GM18505 (cell line): ENCODE results near the gene TBX15.

Source experiments
- ATAC-seq: cut with Tn5 transposase; IDR thresholded peaks from one replicate; pipeline ENCODE4 v1.9.1; 2021; ENCODE audit not compliant: unreplicated experiment
- POLR2A ChIP-seq: IDR thresholded peaks from 4 replicates; pipeline ENCODE4 v1.6.1; 2011; ENCODE audit warnings: borderline replicate concordance; ENCODE audit not compliant: insufficient read depth, insufficient read length; ENCODE audit errors: extremely low read depth

TBX15 gene

DNA sequence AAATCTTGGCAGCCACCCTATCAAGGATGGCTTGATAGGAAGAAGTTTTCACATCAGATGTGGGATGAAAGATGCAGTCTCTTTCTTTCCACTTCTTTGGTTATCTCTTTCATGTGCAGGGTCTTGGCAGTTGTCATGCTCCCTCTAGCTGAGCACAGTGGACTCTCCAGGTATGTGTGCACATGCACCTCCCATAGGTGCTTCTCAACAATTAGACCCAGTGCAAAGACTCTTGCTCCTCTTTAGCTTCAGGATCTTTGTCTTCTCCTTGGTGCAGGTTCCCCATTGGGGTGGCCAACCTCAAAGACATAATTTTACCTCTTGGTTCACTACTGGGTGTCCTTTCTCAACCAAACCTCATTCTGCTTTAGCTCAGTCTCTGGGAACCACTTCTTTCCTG is 80.7 kb downstream of the TBX15 start:
- no peak for ATAC-seq
- TF ChIP-seq POLR2A, result no peak

DNA sequence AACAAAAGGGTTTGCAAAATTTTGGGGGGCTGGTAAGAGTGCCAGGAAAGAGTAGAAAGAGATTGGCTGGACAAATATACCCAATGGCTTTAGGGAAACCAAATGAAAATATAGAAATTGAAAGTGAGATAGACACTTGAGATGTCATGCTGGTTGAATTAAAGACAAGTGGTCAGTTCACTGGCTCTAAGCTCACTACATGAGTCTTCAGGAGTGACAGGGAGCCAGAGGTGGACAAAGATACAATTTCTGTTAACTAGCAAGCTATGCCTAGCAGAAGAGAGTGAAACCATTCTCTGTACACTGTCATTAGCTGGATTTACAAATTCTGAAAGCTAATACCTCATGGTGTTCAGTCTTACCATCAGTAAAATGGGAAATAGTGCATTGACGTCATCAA is 82.5 kb downstream of the TBX15 start:
- ATAC-seq, result no peak

DNA sequence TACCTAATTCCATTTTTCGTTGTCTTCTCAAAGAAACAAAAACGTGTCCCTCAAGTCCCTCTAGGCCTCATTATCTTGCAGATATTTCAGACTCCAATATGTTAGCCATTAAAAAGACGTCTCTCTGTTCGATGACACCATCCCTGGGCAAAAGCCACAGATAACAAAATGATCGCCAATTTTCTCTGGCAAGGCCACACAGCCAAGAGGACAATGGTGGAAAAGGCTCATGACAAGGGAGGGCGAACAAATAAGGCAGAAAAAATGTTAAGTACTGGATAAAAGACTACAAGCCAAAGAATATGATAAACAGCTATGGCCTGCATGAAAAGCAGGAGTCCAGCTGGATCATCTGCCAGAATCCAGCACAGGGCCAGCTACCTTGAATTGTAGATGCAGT is 82.9 kb downstream of the TBX15 start:
- ATAC-seq, result no peak

More for the DNA sequence above, 82.5 kb downstream of the TBX15 start:
- TF ChIP-seq POLR2A, result no peak

DNA sequence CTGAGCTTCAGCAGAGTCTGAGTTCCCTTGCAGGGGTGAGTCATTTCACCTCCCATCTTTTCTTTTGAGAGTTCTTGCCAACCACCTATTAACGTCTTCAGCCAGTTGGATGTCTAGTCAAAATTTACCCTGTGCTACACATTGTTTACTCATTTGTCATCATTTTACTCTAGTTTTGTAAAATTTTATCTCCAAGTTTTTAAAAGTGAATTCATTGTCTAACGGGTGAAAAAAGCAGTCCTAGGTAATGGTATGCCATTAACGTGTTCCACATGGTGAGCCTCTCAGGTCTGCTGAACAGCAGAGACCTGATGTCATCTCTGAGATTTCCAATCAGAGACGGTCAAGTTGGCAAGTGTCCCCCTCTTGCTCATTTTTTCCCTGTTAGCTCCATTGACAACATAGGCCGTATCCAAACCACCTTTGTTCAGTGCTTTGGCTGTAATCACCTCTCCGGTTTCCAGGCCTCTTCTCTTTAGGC is 85.4 kb downstream of the TBX15 start:
- TF ChIP-seq POLR2A, result no peak
- no peak for ATAC-seq

More for the DNA sequence above, 82.9 kb downstream of the TBX15 start:
- TF ChIP-seq POLR2A, result no peak

DNA sequence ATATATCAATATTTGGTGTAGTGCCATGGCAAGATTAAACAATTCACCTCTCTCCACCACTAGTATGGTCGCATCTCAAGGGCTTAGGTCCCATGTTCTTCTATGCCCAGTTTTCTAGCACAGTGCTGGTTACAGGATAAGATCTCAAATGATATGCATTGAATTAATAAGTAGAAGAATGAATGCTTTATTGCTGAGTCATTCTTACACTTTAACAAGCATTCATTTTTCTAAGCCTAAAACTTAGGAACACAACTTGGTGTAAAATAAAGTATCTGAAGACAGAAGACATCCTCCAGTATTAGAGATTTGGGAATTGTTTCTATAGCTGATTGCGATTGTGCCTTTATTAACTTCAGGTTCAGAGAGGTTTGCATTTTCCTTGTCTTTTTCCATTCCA is 85.8 kb downstream of the TBX15 start:
- no peak for TF ChIP-seq POLR2A
- ATAC-seq, result no peak

DNA sequence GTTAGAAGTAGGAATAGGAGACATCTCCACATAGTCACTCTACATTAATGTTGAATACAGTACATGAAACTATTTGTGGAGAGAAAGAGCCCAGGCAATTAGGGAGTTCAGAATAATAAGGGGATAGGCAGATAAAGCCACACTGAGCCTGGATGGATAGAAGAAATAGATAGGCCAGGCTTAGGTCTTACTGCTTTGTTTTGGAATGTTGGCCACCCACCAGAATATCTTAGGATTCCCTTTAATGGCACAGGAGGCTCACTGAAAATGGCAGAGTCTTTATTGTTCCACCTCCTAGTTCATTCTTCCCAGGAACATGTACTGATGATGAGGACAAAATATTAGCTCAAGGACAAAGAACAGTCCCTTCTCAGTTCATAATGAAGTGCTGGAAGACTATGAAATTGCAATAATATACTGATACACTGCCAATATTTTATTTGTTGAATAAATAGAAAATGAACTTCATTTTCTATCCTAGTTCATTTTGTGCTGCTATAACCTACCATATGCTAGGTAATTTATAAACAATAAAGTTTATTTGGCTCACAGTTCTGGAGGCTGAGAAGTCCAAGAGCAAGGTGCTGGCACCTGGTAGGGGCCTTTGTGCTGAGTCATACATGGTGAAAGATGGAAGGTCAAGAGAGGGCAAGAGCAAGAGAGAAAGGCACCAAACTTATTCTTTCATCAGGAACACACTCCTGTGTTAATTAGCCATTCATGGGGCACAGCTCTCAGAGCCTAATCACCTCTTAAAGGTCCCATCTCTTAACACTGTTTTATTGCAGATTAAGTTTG is 87.3 kb downstream of the TBX15 start:
- no peak for ATAC-seq

DNA sequence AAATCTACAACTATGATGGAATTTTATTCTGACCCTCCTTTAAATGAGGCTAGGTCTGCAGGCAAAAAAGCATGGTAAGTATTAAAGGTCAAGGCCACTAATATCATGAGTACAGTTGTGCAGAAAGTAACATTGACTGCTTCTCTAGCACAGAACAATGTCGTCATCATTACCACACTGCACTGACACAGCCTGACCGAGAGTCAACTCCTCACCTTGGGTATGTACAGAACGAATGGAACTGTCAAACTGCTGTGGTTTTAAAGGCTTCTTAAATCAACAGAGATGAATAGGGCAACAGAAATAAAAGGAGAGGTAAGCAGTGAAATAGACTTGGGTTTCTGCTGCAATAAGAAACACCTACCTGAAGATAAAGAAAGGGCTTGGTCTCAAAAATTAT is 88.8 kb downstream of the TBX15 start:
- TF ChIP-seq POLR2A, result no peak
- ATAC-seq, result no peak

More for the DNA sequence above, 87.3 kb downstream of the TBX15 start:
- TF ChIP-seq POLR2A, result no peak

DNA sequence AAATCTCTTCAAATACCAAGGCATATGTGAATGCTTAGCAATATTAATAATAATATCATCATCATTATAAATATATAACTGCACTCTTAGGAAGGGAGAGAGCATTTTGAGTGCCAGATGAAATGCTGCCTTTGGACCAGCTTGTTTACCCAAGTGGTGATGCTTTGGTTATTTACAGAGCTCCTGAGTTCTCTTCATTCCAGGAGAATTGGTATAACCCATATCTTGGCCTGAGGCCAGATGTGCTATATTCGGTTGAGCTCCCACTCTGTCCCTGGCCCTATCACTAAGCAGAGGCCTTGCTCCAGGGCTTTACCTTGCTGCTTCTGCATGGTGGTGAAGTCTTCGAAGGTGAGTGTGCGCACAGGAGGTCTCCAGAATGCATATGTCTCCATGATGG is 89.4 kb downstream of the TBX15 start:
- TF ChIP-seq POLR2A, result no peak
- ATAC-seq, result no peak

DNA sequence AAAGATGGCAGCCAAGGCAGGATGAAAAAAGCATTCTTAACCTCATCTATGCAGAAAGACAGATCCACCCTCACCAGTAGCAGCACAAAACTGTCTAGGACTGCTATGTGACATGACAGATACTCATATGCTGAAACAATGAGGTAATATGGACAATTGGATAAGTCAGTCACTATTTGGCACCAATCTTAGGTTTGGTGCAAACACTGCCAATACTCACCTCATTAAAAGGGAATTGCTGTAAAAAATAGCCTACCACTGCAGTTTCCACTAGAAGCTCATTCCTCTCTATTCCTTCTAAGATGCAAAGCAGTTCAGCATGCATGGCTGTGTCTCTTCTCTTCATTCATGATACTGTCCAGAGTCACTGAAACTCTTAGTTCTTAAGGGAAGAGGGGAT is 91.7 kb downstream of the TBX15 start:
- TF ChIP-seq POLR2A, result no peak
- no peak for ATAC-seq

DNA sequence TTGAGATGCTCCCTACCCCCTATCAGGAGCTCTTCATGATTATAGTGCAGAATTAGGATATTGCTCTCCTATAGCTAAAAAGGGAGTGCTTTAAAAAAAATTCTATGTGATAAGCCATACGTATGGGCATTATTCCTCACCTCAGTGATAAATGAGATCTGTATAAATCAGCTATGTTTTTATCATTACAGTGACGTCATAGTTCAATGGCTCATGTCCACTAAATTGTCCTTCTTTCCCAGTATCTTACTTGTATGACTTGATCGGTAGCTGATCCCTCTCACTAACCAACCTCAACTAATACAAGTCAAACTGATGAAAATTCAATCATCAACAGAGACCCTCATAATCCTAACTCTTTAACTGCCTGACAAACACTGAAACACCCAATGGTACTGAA is 93.3 kb downstream of the TBX15 start:
- TF ChIP-seq POLR2A, result no peak

DNA sequence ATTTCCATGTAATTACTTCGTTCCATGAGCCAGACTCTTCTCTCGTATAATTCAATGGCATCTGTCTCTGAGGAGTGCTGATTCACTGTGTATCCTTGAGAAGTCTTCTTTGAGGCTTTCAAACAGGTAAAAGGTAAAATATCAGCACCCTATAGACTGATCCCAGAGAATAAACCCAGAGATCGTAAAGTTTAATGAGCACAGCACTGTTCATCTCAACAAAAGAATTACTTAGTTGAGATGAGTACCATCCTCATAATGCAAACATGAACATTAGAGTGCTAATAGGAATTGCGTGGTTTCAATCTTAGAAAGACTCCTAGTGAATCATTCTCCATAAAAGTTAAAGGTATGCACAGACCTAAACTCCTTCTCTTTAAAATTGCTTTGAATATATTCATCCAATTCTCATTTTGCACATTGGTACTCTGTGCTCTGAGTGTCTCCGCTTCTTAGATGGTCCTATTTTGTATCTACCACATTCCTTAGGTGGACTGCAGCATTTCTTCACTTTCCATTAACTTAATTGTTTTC is 97.2 kb downstream of the TBX15 start:
- no peak for ATAC-seq
- no peak for TF ChIP-seq POLR2A

More for the DNA sequence above, 93.3 kb downstream of the TBX15 start:
- ATAC-seq, result no peak

DNA sequence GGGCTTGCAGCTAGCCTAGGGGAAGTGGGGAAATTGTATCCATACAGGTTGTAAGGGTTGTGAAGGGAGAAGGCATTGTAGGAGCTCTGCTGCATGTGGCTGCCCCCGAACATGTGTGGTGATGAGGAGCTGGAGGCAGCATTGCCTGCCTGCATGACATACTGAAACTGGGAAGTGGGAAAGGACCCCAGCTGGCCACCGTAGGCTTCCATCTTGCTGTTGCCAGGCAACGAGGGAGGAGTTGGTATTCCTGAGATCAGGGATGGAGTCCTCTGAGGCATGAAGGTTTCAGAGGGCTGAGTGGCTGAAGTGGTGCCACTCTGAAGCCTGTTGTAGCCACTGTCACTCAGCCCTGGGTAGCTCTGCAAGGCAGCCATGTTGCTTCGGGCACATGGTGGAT is 103.2 kb downstream of the TBX15 start:
- no peak for TF ChIP-seq POLR2A

DNA sequence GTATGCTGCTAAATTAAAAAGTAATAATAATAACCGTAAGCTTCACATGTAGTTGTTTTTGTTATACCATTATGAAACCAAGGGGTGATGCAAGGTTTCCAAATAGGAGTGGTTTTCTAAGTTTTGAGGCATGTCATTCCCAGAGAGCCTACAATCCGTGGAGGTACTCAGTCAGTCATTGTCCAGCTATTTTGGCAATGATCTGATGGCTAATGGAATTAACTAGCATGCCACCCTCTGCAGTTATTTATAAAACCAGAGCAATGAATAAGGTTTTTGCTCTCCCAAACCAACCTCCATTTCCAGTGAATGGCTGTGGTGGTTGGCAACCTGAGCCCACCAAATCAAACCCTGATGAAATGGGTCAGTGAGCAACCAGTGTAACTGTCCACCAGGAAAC is 106.4 kb downstream of the TBX15 start:
- TF ChIP-seq POLR2A, result no peak
- no peak for ATAC-seq

More for the DNA sequence above, 103.2 kb downstream of the TBX15 start:
- ATAC-seq, result no peak

DNA sequence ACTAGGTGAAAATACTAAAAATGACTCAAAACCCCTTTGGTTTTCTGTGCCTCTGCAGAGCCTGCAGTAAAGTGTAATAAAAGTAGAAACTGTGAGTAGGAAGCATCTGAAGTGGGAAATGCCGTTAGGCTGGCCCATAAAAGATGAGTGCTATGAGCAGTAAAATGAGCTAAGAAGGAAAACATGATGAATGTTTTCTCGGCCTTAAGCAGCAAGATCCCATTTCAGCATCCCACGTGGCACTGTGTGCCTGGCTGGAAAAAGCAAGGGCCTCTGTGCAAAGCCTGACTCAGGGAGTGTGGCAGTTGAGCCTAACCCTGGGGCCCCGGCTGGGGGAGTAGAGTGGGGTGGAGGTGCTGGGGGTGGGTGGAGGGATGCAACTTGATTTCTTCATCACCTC is 109.5 kb downstream of the TBX15 start:
- no peak for TF ChIP-seq POLR2A
- ATAC-seq, result no peak

DNA sequence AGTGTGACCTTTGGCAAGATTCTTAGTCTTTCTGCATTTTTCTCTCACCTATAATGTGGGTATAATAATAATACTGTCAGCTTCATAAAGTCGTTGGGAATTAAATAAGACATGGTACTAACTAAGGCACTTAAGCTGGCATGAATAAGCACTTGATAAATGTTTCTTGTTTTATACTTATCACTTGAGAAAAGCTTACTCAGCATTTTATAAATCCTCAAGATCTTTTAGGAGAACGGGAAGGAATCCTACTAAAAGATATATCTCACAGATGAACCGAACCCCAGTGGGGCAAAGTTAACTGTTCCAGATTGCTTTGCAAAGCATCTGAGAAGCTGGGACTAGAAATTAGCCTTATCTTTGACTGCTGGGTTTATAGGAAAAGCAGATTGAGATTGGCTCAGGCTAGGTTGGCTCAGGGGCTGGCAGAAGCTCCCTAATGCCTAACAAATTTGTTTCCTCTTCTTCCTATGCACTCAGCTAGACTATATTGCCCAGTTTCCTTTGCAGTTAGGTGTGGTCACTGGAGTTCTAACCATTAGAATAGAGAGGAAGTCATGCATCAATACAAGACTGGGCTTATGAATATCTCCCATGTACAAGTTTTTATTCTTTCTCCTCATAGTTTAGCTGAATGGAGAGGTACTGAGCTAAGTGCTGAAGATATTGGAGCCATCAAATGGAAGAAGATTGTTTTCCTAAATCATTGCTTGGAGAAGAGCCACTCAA is 110.3 kb downstream of the TBX15 start:
- no peak for ATAC-seq
- no peak for TF ChIP-seq POLR2A
